Astrocyte of the spinal cord (primary cell): ENCODE measurements around the gene CDC42.

Source experiments
- DNase-seq: peaks from one replicate; pipeline ENCODE4 v3.0.0; 2011; ENCODE audit warnings: low read depth, low spot score
- H3K4me3 ChIP-seq: 2 replicates; pipeline ENCODE4 v1.5.1; 2011; ENCODE audit warnings: low read depth, mild to moderate bottlenecking, low read length, moderate library complexity
- CTCF ChIP-seq: IDR thresholded peaks from 2 replicates; pipeline ENCODE4 v1.5.1; 2012; ENCODE audit warnings: low read depth, mild to moderate bottlenecking, low read length, inconsistent platforms
- in situ Hi-C: cut with HindIII; loops from 2 replicates; pipeline ENCODE4 v1.10.0; 2017; ENCODE audit warnings: low sequenced_read_pairs

The CDC42 gene

GRCh38 chr1:22127731-22128130 lies 75.2 kb downstream of the CDC42 start:
- no peak for DNase-seq
- no peak for TF ChIP-seq CTCF
- no peak overlapping the region for H3K4me3 ChIP-seq
- in situ Hi-C loops, result no loop called here

GRCh38 chr1:22128392-22128791 lies 75.9 kb downstream of the CDC42 start:
- DNase-seq, result no peak
- H3K4me3 ChIP-seq, result no peak overlapping the region
- in situ Hi-C loops, result no loop called here
- TF ChIP-seq CTCF, result no peak

- no peak for DNase-seq
- H3K4me3 ChIP-seq, result no peak overlapping the region
- no peak for TF ChIP-seq CTCF
- in situ Hi-C loops, result no loop called here
Observed at GRCh38 chr1:22129501-22130117, 77.1 kb downstream of the CDC42 start.

- no peak for DNase-seq
- in situ Hi-C loops, result no loop called here
- H3K4me3 ChIP-seq, result no peak overlapping the region
- no peak for TF ChIP-seq CTCF
Observed at GRCh38 chr1:22131062-22131461, 78.6 kb downstream of the CDC42 start.

- TF ChIP-seq CTCF, result peak; percentile 84
- no peak for DNase-seq
- H3K4me3 ChIP-seq, result no peak overlapping the region
- in situ Hi-C loops, result no loop called here
Observed at GRCh38 chr1:22131875-22132486, 79.5 kb downstream of the CDC42 start.

GRCh38 chr1:22132517-22133235 lies 80.2 kb downstream of the CDC42 start:
- DNase-seq, result peak; percentile 72
- no peak overlapping the region for H3K4me3 ChIP-seq
- no peak for TF ChIP-seq CTCF
- in situ Hi-C loops, result no loop called here
